ENCODE data around the gene USP5.
"Not testable (repeated sequence)": the region's sequence is repeated elsewhere in the genome, so short reads cannot be mapped to it uniquely, and the experiment has no call there.

USP5 gene

GRCh38 chr12:6843118-6843902 lies 8.6 kb upstream of the USP5 start:
- no peak for DNase-seq

GRCh38 chr12:6845395-6845794 lies 6.6 kb upstream of the USP5 start:
- DNase-seq = no peak

DNA sequence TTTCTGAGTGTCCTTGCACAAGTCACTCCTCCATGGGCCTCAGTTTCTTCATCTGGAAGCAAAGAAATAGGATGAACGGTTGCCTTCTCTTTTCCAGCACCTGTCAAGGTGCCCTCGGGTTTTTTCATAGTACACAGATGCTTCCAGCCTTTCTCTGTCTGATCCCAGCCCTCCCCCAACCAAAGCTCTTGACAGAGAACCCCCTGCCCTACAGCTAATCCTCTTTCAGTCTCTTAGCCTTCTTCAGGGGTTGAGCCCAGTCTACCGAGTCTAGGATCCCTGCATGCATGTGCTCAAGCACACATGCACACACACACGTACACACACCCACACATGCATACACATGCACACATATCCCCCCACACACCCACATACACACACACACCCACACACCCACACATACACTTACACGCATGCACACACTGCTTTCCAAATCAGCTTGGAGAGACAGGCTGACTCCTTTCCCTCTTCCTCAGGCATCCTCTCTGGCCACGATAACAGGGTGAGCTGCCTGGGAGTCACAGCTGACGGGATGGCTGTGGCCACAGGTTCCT lies 5.6 kb upstream of the USP5 start:
- DNase-seq = no peak

DNA sequence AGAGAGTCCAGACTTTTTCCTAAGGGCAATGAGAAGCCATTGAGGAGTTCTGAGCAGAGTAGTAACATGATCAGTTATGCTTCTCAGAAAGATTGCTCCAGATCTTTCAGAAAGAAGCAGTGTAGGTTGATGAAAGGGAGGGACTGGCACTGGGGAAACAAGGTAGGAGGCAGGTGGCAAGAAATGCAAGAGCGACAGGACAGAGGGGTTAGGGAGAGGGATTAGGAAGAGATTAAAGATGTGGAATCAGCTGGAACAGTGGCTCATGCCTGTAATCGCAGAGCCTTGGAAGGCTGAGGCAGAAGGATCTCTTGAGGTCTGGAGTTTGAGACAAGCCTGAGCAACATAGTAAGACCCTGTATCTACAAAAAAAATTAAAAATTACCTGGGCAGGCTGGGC lies 4.3 kb upstream of the USP5 start:
- no peak for DNase-seq

DNA sequence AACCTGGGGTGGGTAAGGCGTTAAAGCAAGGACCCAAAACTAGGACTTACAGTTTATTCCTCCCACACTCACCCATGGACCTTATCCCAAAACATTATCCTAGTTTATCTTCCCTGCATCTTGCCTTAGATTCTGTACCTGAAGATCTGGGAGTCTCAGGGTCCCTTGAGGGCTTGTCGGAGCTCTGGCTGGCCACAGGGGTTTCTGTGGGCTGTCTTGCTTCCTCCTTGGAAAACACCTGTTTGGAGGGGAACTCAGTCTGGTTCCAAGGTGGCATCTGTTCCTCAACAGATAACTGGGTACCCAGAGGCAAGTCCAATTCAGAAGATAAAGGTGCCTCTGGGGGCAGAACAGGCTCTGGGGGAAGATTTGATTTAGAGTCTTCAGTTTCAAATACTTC lies 2.5 kb upstream of the USP5 start:
- DNase-seq = no peak

DNA sequence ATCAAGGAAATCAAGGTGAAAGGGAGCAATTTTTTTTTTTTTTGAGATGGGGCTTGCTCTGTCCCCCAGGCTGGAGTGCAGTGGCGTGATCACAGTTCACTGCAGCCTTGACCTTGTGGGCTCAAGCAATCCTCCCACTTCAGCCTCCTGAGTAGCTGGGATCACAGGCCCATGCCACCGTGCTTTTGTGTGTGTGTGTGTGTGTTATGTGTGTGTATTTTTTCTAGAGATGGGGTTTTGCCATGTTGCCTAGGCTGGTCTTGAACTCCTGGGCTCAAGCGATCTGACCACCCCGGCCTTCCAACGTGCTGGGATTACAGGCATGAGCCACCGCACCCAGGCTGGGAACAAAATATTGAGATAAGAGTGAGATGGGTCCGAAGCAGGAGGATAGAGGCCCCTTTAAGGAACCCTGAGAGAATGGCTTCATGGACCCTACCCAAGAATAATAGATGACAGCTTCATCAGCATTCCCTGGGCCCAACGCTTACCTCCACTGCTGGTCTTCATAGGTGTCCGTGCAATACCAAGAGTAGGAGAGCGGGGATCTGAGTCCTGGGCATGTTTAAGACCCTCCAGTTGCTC lies 1.9 kb upstream of the USP5 start:
- no peak for DNase-seq

- no peak for DNase-seq
Measured at GRCh38 chr12:6850796-6851152, 1.2 kb upstream of the USP5 start.

DNA sequence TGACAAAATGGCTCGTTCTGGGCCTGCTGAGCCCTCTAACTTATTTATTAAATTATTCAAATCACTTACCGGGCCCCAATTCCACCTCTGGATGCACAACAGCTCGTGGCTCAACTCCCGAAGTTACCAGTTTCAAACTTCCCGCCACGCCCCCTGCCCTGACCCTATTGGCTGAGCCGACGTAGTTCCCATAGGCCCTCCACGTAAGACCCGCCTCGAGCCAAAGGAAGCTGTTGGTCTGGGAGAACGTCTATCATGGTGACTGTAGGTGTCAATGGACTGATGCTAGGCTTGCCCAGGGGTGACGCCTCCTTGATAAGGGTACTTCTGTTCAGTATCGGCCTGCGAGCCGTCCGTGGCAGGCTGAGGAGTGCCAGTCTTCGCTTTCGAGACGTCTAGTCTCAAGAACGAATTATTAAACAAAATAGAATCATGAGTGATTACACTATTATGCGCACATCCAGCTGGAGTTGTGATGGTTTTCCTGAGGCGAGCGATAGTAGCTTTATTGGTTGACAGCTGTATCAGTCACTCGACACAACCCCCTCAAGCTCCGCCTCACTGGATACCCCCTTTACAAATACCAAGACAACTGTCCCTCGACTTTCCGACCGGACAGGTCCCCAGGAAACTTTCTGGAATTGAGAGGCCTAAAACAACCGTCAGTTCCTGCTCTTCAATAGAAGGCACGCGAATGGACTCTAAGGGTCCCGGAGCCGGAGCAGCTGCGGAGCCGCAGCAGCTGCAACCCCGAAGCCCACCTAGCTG lies 613 bp upstream of the USP5 start, which contains the start of gene CDCA3:
Gene CDCA3 (minus strand): TSS at position 134 of the 768 bp plus-strand sequence. CDS start 334 bp downstream, outside the sequence.
- peak; percentile 74 to 86 (median 82) for DNase-seq

DNA sequence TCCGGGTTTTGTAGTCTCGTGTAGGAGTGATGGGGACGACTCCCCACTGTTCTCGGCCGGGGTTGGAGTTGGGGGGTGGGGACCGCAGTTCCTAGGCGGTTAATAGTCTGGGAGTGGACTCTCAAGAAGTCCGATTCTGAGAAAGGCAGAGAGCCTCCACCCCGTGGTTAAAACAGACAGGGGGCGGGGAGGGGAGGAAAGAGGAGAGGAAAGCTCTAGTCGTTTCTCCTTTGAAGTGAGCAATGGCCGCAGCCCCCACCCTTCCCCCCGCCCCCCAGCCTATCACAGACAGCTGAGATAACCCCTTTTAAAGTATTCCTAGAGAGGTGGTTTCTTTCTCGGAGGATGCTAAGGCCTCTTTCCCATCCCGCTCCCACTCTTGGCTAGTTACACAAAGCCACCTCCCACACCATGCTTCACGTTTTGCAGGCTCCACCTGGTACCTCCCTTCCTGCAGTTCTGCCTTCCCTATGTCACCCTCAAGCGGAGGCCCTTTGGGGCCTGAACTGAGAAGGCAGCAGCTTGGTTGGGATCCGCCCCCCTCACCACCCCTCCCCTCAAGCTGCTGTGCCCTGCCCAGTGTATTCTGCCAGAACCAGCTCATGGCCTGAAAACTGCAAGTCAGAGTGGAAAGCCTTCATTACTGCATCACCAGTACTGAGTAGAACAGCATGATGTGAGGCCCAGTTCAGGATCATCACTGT lies 853 bp downstream of the USP5 start:
- DNase-seq = peak in 3 of 4 experiments; percentile 33 to 52 (median 52)

- DNase-seq = no peak
Measured at GRCh38 chr12:6853626-6854025, 1.7 kb downstream of the USP5 start.

- DNase-seq = no peak
Measured at GRCh38 chr12:6854036-6854435, 2.1 kb downstream of the USP5 start.

- no peak for DNase-seq
Measured at GRCh38 chr12:6855322-6855721, 3.4 kb downstream of the USP5 start.

DNA sequence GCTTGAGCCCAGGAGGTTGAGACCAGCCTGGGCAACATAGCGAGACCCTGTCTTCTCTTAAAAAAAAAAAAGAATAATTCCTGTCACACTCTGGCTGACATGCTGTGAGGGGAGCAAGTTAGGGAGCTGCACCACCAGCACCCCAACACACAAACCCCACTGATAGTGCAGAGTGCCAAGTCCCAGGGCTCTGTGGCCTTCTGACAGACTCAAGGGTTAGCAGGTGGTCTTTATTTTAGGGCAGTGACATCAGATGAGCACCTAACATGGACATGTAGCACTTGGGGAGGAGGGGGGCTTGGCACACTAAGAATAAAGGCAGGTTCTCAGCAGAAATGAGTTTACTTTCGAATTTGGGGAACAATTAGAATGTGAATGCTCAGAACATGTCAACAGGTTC lies 6.8 kb downstream of the USP5 start:
- DNase-seq = no peak

DNA sequence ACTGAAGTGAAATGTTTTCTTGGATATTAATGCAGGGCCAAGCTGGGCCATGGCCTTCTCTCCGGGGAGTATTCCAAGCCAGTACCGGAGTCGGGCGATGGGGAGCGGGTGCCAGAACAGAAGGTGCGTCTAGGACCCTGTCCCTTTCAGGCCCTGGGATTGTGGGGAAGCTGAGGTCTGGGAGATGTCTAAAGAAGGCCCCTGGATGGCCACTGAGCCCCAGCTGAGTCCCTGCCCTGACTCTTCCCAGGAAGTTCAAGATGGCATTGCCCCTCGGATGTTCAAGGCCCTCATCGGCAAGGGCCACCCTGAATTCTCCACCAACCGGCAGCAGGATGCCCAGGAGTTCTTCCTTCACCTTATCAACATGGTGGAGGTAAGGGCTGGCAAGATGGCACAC lies 8.2 kb downstream of the USP5 start:
- DNase-seq = no peak

DNA sequence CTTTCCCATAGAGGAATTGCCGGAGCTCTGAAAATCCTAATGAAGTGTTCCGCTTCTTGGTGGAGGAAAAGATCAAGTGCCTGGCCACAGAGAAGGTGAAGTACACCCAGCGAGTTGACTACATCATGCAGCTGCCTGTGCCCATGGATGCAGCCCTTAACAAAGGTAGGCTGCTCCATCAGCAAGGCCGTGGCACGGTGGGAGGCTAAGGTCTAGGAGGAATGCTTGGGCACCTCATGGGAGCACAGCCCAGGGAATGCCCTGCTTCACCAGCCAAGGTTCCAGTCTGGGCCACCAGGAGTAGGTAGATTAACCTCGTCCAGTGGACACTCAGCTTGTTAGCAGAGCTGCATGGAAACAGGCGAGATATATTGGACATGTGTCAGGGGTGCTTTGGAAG lies 9.0 kb downstream of the USP5 start:
- DNase-seq = no peak

- no peak for DNase-seq
Measured at GRCh38 chr12:6861391-6861790, 9.4 kb downstream of the USP5 start.

GRCh38 chr12:6863033-6863432 lies 11.1 kb downstream of the USP5 start:
- no peak for DNase-seq

DNA sequence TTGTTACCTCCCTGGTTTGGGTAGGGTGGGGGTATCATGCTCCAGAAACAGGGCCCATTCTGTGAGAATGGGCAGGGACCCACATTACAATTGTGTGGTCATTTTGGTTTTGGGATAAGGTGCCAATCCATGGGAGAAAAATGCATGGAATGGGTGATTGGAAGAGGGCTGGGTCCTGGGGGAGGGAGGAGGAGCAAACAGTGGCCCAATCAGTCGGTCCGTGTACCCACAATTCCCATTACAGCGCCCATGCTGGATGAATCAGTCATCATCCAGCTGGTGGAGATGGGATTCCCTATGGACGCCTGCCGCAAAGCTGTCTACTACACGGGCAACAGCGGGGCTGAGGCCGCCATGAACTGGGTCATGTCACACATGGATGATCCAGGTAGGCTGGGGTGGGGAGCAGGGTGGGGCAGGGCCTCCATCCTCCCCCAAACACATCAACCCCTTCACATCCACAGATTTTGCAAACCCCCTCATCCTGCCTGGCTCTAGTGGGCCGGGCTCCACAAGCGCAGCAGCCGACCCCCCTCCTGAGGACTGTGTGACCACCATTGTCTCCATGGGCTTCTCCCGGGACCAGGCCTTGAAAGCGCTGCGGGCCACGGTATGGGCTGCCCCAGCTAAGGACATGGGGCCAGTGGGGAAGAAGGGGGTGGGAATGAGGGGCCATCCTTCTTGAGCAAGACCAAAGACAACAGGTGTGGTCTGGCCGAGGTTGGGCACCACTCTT lies 11.8 kb downstream of the USP5 start:
- DNase-seq = no peak

- DNase-seq = not testable (repeated sequence)
Measured at GRCh38 chr12:6865307-6865706, 13.4 kb downstream of the USP5 start.

GRCh38 chr12:6866163-6866919 lies 14.4 kb downstream of the USP5 start:
- no peak for DNase-seq

- DNase-seq = no peak
Measured at GRCh38 chr12:6866920-6867412, 15.0 kb downstream of the USP5 start.

Data from activated naive CD4-positive, alpha-beta T cell (primary cell).